ENCODE measurements around the gene BARHL1.

Gene BARHL1

GRCh38 chr9:132626285-132626684 is 43.9 kb downstream of the BARHL1 start:
- no peak for DNase-seq

- DNase-seq = no peak
These were observed 44.7 kb downstream of the BARHL1 start for GRCh38 chr9:132627106-132627505.

GRCh38 chr9:132627594-132627993 is 45.2 kb downstream of the BARHL1 start:
- no peak for DNase-seq

GRCh38 chr9:132628746-132629145 is 46.3 kb downstream of the BARHL1 start:
- DNase-seq = no peak

- DNase-seq = no peak
These were observed 47.7 kb downstream of the BARHL1 start for GRCh38 chr9:132630116-132630515.

GRCh38 chr9:132630811-132631210 is 48.4 kb downstream of the BARHL1 start:
- no peak for DNase-seq

- no peak for DNase-seq
These were observed 48.9 kb downstream of the BARHL1 start for GRCh38 chr9:132631280-132631679.

- no peak for DNase-seq
These were observed 49.3 kb downstream of the BARHL1 start for GRCh38 chr9:132631685-132632084.

- DNase-seq = no peak
These were observed 50.2 kb downstream of the BARHL1 start for GRCh38 chr9:132632413-132633129.

GRCh38 chr9:132634327-132634726 is 51.9 kb downstream of the BARHL1 start:
- DNase-seq = no peak

GRCh38 chr9:132637351-132637750 is 54.9 kb downstream of the BARHL1 start:
- no peak for DNase-seq

GRCh38 chr9:132637801-132638200 is 55.4 kb downstream of the BARHL1 start:
- DNase-seq = no peak

GRCh38 chr9:132638240-132638639 is 55.8 kb downstream of the BARHL1 start:
- no peak for DNase-seq

GRCh38 chr9:132639322-132639721 is 56.9 kb downstream of the BARHL1 start:
- DNase-seq = no peak

All from bone marrow (tissue), 2 donors.